ENCODE results near the gene CYSTM1.

DNA sequence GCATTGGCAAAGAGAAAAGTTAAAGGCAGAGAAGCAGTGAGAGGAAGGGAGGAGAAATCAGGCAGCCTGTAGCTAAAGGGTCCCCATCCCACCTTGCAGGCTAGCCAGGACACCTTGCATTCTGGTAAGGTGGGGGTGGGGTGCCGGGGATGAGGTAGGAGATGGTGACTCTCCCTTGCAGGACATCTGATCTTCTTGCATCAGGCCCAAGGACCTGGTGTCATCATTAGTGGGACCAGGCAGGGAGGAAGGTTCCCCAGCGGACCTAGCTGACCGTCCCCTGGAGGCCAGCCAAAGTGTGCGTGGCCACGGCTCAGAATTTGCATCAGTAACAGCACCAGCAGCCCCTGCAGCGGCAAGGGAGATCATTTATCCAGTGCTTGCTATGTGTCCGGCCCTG lies 21.7 kb upstream of the CYSTM1 start:
- TF ChIP-seq EZH2 (IDR thresholded peaks at IDR 0.05; ENCODE audit: insufficient read depth, poor library complexity, severe bottlenecking) = no peak
- no peak for TF ChIP-seq EZH2phosphoT487 (IDR thresholded peaks at IDR 0.05; ENCODE audit: insufficient read depth, low read depth)

All from GM23248 (cell line).